DMS114 treated with DMSO at 0.1 percent for 48 hours (cell line): Measurements from ENCODE around the gene H6PD.

Source experiments
- DNase-seq: peaks from one replicate; lab custom pipeline; 2025; ENCODE audit not compliant: unreplicated experiment; lab: John Stamatoyannopoulos, UW

H6PD gene

DNA sequence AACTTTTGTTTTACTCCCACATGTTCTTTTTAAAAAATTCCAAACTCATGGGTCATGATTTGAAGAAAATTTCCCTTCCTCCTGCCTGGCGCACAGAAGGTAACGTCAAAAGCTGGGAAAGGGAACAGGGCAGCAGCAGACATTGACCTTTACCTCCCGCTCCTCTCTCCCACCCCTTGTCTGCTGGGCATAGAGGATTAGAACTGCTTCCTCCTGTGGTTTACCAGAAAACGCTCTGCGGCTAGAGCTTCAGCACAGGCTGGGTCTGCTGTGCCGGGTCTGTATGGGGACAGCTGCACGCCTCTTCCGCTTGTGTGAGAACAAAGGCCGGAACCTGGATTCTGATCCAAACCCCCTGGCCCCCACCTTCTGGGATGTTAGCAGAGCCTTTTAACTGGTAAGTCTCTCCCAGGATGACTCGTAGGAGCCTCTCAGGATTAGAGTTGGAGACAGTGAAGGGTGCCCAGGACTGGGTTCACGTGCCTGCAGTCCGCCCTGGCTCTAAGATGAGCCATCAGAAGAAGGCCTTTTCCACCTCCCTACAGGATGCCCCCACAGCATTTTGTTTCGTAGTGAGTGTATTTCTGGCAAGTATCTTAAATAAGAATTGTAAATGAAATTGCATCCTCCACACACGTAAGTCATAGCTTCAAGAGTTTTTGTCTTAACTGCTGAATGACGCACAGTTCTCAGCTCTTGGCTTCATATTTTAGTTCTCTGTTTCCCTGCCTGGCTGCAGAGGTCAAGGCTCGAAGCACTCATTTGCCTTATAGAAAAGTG, 5.2 kb downstream of the H6PD start:
- DNase-seq = no peak

DNA sequence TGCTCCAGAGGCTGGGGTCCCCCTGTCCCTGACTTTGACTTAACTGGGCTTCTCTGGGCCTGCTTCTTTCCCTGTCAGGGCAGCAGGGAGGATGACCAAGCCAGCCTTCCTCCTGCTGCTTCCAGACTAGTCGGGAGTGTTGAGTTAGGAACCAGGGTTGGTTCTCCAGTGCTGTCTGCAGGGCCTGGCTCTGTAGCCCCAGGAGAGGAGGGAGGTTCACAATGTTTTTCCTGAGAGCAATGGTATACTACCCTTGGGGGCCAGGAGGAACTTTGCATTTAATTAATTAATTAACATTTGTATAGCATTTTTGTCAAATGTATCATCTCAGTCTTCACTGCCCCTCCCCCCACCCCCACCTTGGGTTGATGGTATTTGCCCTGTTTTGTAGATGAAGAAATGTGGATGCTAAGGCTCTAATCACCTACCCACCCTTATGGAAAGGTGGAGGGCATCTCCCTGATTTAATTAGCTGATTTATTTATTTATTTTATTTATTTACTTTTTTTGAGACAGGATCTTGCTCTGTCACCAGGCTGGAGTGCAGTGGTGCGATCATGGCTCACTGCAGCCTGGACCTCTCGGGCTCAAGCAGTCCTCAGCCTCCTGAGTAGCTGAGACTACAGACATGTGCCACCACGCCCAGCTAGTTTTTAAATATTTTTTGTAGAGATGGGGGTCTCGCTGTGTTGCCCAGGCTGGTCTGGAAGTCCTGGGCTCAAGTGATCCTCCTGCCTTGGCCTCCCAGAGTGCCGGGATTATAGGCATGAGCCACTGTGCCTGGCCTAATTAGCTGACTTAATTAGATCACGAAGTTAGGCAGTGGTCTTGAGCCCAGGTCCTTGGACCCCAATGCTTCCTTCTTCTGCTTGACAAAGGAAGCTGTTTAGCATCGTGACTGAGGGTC, 6.6 kb downstream of the H6PD start:
- DNase-seq = no peak

DNA sequence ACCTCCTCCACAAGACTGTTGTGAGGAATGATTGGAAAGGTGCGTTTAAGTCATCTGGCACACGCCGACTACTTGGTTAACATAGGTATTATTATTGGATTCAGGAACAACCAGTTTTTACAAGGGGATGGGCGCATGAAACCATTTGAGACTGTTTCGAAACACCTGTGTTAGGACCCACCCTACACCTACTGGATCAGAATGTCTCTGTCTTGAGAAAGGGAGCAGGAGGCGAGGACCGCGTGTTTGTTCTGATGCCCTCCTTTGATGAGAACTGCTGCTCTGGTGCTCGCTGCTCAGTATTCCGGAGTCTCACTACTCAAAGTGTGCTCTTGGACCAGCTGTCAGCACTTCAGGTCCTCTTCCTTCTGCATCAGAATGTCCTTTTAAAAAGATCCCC, 7.3 kb downstream of the H6PD start:
- no peak for DNase-seq

DNA sequence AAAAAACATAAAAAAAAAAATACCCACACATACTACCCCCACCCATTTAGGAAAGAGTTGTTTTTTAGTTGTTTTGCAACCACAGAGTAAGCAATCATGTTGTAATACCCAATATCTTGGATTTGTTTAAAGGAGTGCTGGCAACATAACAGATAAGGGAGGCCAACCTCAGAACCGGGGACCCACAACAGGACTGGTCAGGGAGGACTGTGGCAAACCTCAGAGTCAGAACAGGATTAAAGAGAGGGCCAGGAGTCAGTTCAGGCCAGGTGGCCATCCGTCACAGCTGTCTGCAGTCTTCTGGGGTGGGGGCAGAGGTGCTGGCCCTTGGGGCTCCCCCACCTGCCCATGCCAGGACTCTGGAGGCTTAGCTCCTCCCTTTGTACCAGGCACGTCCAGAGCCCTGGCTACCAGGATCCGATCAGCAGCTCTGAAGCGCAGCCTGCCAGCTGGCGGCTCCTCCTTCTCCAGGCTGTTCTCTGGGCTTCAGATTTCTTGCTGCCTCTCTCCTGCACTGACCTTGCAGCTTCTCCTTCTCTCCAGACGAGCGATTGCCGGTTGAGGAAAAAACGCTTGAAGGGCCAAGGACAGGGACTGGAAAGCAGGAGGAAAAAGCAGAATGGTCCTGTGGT, 7.9 kb downstream of the H6PD start:
- no peak for DNase-seq

DNA sequence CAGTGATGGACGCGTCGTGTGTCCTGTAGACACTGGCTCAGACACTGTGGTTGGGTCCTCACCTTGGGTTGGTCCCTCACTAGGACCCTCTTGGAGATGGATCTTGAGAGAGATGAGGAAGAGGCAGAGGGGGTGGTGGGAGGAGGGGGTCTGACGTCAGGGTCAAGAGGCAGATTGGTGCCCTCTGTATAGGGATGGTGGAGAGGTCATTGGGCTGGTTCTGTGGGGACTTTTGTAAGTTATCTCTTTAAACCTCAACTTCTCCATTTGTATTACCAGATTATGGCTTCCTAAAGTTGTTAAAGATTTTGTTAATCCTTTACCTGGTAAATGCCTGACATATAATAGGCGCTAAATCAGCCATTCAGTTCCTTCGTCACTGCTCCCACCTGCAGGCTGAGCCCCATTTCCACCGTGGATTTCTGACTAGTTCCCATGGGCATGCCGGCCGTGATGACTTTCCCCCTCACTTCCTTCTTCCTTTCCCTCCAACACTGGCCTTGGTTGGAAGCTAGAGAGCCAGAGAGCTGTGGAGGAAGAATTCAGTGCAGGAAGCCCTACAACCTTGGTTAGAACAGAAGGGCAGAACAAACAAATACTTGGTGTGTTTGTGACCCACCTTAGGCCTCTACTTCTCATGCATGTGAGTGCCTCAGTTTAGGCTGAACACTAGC, 8.6 kb downstream of the H6PD start:
- DNase-seq = no peak

DNA sequence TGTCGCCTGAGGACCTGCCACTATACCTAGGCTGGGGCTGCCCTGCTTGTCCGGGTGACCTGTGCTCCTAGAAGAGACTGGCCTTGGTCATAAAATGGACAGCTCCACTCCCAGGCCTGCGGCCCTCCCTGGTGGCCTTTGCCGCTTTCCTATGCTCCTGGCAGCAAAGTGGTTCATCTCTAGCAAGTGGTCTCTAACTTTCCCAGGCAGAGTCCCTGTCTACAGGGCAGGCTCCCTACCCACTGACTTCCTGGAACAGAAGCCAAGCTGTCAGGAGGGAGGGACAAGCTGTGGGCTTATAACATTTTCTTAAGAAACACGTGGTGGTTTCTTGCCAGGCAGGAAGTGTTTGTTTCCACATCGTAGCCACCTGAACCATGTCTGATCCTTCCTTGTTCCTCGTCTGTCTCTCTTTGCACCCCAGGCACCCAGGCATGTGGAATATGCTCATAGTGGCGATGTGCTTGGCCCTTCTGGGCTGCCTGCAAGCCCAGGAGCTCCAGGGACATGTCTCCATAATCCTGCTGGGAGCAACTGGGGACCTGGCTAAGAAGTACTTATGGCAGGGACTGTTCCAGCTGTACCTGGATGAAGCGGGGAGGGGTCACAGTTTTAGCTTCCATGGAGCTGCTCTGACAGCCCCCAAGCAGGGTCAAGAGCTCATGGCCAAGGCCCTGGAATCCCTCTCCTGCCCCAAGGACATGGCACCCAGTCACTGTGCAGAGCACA, 10.1 kb downstream of the H6PD start:
- DNase-seq = no peak

DNA sequence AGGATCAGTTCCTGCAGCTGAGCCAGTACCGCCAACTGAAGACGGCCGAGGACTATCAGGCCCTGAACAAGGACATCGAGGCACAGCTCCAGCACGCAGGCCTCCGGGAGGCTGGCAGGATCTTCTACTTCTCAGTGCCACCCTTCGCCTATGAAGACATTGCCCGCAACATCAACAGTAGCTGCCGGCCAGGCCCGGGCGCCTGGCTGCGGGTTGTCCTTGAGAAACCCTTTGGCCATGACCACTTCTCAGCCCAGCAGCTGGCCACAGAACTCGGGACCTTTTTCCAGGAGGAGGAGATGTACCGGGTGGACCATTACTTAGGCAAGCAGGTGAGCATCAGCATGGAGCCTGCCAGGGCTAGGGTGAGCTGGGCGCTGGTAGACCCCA, 10.7 kb downstream of the H6PD start:
- DNase-seq = no peak

DNA sequence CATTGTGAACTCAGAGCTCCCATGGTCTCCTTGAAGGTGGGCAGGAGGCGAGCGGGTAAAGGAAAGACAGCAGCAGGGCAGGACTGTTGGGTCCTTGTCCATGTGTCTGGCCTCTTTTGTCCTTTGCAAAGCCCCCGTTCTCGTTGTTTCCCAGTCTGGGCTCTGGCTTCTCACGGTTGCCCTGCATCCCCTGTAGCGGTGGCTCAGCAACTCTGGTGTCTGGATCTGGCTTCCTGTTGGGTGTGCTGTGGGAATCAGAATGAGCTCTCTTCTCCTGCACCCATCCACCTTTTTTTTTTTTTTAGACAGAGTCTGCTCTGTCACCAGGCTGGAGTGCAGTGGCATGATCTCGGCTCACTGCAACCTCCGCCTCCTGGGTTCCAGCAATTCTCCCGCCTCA, 11.1 kb downstream of the H6PD start:
- DNase-seq = no peak

DNA sequence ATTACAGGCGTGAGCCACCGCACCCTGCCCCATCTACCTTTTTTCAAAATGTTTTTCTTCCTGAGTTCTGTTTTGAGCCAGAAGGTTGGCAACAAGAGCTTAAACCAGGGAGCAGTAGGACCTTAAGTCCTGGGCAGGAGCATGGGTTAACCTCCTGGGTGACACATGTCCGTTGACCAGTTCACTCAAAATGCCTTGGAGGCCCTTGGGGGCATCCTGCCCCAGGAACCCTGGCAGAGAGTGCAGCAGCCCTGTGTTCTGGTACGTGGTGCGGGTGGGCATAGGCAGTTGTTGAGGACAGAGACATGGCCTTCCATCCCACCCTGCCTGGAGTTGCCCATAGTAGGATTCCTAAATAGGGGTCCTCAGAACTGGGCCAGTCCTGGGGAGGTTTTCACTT, 11.6 kb downstream of the H6PD start:
- no peak for DNase-seq

DNA sequence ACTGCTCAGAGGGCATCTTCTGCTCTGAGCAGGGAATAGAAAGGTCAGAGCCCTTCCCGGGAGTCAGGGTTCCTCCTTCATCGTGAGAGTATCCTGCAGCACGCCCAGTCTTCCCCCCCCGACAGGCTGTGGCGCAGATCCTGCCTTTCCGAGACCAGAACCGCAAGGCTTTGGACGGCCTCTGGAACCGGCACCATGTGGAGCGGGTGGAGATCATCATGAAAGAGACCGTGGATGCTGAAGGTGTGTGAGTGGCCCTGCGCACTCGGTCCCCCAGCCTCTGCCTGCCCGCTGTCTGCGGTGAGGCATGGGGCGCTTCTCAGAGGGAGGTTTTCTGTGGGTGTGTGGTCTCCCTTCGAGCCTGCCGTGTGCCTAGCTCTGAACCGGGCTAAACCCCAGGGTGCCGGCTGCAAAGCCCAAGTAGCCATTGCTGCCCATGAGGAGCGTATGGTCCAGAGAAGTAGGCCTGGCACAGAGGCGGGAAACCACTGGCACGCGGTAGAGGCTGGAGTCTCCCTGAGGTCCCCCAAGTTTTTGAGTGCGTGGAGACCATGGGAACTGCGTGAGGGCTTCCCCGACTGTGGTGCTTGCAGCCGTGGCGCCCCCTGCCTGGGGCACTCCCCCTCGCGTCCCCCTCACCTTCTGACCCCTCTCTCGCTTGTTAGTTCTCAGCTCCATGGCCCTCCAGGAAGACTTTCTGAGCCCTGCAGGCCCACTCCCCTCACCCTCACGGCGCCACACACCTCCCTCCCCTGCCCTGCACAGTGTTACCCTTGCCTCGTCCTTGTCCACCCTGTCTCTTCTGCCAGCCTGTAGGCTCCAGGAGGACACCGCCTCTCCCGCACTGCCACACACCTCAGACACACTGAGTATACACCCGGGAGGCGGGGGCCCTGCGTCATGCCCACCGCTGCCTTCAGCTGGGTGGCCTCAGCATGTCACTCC, 12.5 kb downstream of the H6PD start:
- no peak for DNase-seq

DNA sequence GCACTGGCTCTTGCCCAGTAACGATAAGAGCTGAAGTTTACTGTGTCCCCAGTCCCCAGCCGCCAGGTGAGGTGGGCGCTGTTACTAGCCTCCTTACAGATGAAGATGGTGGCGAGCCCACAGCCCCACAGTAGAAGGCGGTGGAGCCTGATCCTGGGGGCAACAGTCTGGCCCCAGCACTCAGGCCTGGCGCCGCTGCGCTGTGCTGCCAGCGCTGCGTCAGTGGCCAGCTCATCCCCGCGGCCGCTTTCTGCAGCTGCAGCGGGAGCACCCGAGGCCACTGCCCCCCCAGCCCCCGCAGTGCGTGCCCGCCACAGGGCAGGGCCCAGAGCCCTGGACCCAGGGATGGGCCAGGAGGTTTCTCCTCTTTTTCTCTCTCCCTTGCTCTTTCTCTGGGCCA, 13.3 kb downstream of the H6PD start:
- DNase-seq = no peak

DNA sequence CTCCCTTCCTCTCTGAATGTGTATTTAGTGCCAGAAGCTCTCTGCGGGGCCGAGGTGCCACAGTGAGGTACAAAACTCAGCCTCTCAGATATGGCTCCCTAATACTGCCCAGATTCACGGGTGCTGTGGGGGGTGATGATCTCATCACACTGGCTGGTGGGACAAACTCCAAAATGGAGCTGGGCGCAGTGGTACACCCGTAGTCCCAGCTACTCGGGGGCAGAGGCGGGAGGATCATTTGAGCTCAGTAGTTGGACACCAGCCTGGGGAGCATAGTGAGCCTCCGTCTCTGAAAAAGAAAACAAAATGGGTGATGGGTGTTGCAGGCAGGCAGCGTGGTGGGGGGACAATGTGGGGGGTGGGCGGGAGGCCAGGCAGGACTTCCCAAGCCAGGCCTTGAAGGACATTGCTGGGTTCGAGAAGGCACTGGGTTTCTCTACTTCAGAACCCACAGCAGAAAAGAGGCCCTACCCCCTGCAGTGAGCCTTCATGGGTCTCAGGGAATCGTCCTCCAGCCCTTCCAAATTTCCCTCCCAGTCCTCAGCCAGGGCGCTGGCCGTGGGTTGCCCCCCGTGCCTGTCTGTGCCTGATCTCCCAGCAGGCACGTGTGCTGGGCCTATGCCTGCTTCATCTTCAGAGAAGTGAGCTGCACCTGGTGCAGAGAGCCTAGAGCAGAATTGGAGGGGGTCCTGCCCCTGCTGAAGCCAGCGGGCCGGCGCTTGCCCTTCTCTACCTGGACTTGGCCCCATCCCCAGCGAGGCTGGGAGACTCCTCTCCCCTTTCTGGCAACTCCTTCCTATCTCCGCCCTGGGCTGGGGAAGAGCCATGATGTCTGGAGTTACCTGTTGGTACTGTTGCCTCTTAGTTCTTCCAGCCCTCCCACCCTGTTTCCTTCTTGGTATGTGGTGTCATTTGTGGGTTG, 14.0 kb downstream of the H6PD start:
- no peak for DNase-seq

DNA sequence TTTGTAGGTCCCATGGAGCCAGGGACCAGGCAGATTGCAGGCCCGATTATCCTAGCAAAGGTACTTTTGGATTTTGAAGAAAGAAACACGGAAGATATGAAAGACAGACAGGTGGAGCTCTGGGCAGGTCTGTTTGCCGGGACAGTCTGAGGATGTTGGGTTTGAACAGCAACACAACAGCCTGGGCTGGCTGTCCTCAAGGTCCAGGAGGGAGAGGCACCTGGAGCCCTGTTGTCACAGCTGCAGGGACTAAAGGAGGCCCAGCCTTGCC, 14.6 kb downstream of the H6PD start:
- no peak for DNase-seq

DNA sequence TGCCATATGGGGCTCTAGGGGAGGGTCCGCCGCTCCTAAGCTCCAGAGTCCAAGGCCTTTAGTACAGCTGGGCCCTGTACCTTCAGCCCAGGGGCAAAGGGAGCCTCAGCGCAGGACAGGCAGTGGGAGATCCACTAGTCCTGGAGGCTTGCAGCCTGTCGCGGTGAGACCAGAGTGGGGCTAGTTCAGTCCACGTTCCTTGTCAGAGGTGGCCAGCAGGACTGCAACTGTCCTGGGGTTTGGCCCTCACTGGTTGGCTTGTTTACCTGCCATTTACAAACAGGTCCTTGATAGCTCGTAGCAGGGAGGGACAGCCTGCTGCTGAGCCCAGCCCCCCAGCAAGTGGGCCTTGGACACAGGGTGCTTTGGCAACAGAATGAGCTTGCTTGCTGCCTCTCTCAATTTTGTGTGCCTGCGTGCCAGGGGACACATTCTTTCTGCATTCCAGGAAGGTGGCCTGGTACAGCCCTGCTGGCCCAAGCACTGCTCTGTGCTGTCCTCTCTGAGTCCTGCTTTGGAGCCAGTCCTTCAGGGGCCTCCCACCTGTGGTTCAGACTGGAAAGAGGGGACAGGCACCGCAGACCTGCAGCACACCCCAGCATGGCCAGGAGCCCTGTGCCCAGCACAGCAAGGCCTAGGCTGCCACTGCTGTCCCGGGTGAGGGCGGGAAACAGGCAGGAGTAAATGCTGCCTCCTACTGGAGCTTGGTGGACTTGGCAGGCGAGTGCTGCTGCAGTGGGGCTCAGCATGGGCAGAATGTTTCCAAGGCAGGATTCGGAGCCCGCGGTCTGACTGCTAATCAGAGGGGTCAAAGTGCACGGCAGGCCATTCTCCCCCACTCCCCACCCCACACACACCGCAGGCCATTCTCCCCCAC, 15.2 kb downstream of the H6PD start:
- no peak for DNase-seq

DNA sequence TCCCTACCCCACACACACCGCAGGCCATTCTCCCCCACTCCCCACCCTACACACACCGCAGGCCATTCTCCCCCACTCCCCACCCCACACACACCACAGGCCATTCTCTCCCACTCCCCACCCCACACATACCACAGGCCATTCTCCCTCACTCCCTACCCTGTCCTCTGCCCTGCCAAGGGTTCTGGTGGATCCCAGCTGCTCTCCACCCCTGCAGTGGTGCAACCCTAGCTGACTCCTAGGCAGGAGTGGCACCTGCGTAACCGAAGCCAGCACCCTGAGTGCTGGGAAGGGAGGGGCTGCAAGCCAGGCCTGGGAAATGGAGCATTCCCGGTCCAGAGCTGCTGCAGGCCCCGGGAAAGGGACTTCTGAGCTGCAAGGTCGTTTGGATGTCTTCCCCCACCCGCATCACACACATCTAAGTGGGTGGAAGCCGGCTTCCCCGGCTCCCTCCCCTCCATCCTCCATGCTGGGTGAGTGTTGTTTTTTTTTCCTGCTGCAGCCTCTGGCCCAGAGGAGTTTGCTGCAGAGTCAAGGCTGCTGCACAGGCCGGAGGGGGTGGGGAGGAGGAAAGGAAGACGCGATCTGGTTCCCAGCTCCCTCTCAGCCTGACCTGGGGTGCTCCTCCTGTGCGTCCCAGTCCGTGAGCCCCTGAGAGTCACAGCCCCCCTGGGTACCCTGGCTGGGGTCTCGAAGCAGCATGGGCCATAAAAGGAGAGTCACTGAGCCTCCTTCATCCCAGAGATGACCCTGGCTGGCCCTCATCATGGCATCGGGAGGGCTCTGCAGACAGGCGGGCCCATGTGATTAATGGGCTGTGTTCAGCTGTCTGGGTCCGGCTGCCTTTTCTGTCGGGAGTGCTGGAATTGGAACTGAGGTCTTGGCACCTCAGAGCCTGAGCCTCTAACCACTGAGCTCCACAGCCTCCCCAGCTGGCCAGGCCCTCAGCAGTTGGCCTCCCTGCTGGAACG, 16.1 kb downstream of the H6PD start:
- no peak for DNase-seq

DNA sequence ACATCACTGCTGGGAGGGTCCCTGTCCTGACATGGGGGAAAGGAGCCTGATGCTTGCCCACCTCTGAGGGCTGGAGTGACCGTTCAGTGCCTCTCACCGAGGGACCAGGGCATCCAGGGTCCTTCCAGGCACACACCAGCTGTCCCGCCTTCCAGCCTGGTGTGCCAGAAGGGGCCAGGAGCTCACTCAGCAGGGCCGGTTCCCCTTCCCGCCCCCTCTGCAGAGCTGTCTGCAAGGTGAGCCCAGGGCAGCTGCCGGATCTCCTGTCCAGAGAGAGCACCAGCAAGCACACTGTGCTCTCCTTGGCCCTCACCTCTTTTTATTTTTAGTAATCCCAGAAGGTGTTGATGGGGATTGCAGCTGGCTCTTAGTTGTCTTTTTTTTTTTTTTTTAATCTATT, 16.9 kb downstream of the H6PD start:
- DNase-seq = no peak

DNA sequence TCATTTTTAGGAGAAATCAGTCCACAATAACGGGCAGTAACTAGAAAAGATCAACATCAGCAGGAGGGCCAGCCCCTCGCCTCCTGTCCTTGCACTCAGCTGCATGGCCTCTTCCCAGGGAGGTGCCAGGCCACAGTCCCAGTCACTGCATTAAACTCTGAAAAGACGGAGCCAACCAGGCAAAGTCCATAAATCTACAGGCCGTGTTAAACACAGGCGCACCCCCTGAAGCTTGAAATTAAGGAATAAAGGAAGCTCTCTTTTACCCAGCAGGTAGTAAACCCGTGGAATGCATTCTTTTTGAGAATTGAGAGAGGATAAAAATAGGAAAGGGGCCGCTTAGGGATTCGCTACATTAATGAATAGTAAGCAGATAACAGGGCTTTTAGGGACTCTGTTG, 18.4 kb downstream of the H6PD start:
- DNase-seq = no peak
